Measurements from ENCODE around the gene KRTAP5-2.

Gene KRTAP5-2

GRCh38 chr11:1562469-1563148 is 35.5 kb downstream of the KRTAP5-2 start:
- H3K36me3 ChIP-seq = no peaks in the 10 kb centered on the region
- no peaks in the 10 kb centered on the region for H3K27me3 ChIP-seq
- H3K9me3 ChIP-seq = no peaks in the 10 kb centered on the region
- TF ChIP-seq CTCF (IDR thresholded peaks at IDR 0.05; ENCODE audit: low read depth, low read length) = no peak
- peaks cover 4% of the 10 kb centered on the region; the same call in 1 of the 2 replicates for H3K4me1 ChIP-seq
- no peak overlapping the region for H3K4me3 ChIP-seq (ENCODE audit: low read depth, low read length)
- DNase-seq = no peak

DNA sequence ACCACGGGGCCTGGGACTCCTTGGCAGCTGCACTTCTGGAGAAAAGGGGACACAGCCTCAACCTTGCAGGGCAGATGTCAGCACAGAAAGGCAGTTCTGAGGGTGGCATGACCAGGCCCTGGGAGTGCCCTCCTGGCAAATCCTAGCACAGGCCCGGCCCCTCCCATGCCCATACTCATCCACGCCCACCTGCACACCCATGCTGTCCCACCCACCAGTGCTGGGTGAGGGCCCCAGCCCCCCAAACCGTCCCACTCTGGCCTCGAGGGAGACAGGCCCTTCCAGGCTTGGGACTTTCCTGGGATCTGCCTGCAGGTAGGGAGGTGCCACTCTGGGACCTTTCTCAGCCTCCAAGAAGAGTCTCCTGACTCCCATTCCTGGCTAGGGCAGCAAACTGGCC is 36.1 kb downstream of the KRTAP5-2 start:
- Histone ChIP-seq H3K9me3 (no peaks in the 10 kb centered on the region), H3K4me1 (peaks cover 4% of the 10 kb centered on the region; the same call in 1 of the 2 replicates), H3K36me3 (no peaks in the 10 kb centered on the region), H3K27me3 (no peaks in the 10 kb centered on the region), H3K4me3 (ENCODE audit: low read depth, low read length) (no peak overlapping the region)
- no peak for DNase-seq
- no peak for TF ChIP-seq CTCF (IDR thresholded peaks at IDR 0.05; ENCODE audit: low read depth, low read length)

- H3K4me3 ChIP-seq (ENCODE audit: low read depth, low read length) = no peak overlapping the region
- no peaks in the 10 kb centered on the region for H3K36me3 ChIP-seq
- no peaks in the 10 kb centered on the region for H3K27me3 ChIP-seq
- H3K4me1 ChIP-seq = peaks cover 4% of the 10 kb centered on the region; the same call in 1 of the 2 replicates
- H3K9me3 ChIP-seq = no peaks in the 10 kb centered on the region
- no peak for TF ChIP-seq CTCF (IDR thresholded peaks at IDR 0.05; ENCODE audit: low read depth, low read length)
- DNase-seq = no peak
Measured at GRCh38 chr11:1561266-1561665, 36.8 kb downstream of the KRTAP5-2 start.

DNA sequence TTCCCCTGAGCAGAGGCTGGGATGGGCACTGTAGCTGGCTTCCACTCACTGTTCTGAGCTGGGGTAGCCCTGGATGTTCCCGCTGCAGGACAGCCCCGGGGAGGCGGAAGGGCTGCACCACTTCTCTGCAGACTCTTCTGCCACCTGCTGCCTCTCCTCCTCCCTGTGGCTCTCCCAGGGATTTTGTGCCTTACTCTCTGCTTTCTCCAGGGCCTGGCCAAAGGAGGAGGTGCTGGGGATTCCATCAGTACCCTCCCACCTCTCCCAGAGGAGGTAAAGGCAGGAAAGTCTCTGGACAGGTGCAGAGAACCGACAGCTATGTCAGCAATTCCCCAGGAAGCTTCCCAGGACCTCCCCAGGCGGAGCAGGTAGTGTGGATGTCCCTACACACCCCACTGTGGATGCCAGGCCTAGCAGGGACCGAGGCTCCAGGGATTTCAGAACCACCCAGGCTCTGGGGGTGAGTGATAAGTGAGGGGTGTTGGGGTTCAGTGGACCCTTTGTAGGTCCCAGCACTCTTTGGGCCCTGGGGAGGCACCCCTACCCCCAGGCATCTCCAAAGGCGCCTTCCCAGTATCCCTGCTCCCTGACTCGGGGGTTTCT is 37.3 kb downstream of the KRTAP5-2 start:
- H3K9me3 ChIP-seq = no peaks in the 10 kb centered on the region
- no peaks in the 10 kb centered on the region for H3K27me3 ChIP-seq
- DNase-seq = no peak
- no peak overlapping the region for H3K4me3 ChIP-seq (ENCODE audit: low read depth, low read length)
- TF ChIP-seq CTCF (IDR thresholded peaks at IDR 0.05; ENCODE audit: low read depth, low read length) = no peak
- H3K36me3 ChIP-seq = no peaks in the 10 kb centered on the region
- H3K4me1 ChIP-seq = peaks cover 4% of the 10 kb centered on the region; the same call in 1 of the 2 replicates

GRCh38 chr11:1560002-1560648 is 38.0 kb downstream of the KRTAP5-2 start:
- no peaks in the 10 kb centered on the region for H3K9me3 ChIP-seq
- no peaks in the 10 kb centered on the region for H3K36me3 ChIP-seq
- no peak for DNase-seq
- H3K4me1 ChIP-seq = peaks cover 4% of the 10 kb centered on the region; the same call in 1 of the 2 replicates
- no peak for TF ChIP-seq CTCF (IDR thresholded peaks at IDR 0.05; ENCODE audit: low read depth, low read length)
- H3K27me3 ChIP-seq = no peaks in the 10 kb centered on the region
- H3K4me3 ChIP-seq (ENCODE audit: low read depth, low read length) = no peak overlapping the region
